ENCODE results near the gene KRT72.

KRT72 gene

GRCh38 chr12:52561880-52562449 lies 39.3 kb downstream of the KRT72 start:
- peaks cover 9% of the 10 kb centered on the region for H3K27me3 Mint-ChIP-seq
- no peaks in the 10 kb centered on the region for H3K36me3 Mint-ChIP-seq
- H3K9me3 Mint-ChIP-seq (ENCODE audit: low read depth) = no peaks in the 10 kb centered on the region
- no peak overlapping the region for H3K27ac Mint-ChIP-seq
- H3K4me3 Mint-ChIP-seq = no peak overlapping the region
- H3K4me1 Mint-ChIP-seq (ENCODE audit: low read depth) = no peaks in the 10 kb centered on the region

GRCh38 chr12:52559979-52560378 lies 41.3 kb downstream of the KRT72 start:
- H3K4me1 Mint-ChIP-seq (ENCODE audit: low read depth) = no peaks in the 10 kb centered on the region
- H3K27ac Mint-ChIP-seq = no peak overlapping the region
- H3K27me3 Mint-ChIP-seq = peaks cover 3% of the 10 kb centered on the region
- no peaks in the 10 kb centered on the region for H3K9me3 Mint-ChIP-seq (ENCODE audit: low read depth)
- no peaks in the 10 kb centered on the region for H3K36me3 Mint-ChIP-seq
- no peak overlapping the region for H3K4me3 Mint-ChIP-seq

DNA sequence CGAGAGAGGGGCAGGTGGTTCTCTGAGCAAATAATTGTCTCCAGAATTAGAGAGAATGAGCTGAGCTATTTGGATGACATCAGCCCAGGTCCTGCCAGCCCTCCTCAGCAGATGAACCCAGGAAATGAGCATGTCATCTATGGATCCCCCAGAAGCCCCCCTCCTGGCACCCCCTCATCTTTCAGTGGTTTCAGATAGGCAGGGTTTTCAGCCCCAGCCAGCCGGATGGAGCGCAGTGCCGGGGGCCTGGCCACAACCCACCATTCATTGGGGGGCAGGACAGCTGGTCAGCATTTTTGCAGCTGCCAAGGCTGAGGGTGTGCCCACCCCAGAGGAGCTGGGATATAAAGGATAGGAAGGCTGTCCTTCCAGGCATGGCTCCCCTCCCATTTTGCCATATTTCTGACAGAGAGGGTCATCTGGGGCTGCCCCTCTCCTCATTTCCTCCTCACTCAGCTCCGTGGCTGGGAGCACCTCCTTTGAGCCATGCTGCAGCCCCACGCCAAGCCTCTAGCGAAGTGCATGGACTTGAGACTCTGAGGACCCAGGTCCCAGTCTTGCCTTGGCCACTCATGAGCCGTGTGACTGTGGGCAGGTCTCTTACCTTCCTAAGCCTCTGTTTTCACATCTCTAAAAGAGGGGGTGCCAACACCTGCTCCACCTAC lies 42.4 kb downstream of the KRT72 start:
- Mint-ChIP-seq H3K4me1 (ENCODE audit: low read depth) (no peaks in the 10 kb centered on the region), H3K36me3 (no peaks in the 10 kb centered on the region), H3K9me3 (ENCODE audit: low read depth) (no peaks in the 10 kb centered on the region), H3K4me3 (no peak overlapping the region), H3K27ac (no peak overlapping the region), H3K27me3 (peaks cover 2% of the 10 kb centered on the region)

DNA sequence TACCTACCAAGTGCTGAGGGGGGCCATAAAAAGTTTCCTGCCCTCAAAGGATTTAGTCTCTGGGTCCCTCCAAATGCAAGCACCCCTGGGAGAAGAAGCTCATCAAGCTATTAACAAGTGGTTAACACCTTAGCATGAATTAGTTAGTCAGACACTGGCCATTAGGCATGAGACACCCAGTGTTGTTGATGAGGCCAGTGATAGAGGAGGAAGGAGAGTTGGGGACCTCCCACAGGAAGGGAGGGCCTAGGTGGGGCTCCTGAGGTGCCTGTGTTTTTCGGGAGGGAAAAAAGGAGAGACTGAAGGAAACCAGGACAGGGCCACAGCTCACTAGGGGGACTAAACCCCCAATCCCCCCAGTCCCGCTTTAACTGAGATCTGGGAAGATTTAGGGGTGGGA lies 43.8 kb downstream of the KRT72 start:
- Mint-ChIP-seq H3K36me3 (no peaks in the 10 kb centered on the region), H3K27me3 (peaks cover 1% of the 10 kb centered on the region), H3K4me3 (no peak overlapping the region), H3K9me3 (ENCODE audit: low read depth) (no peaks in the 10 kb centered on the region), H3K27ac (no peak overlapping the region), H3K4me1 (ENCODE audit: low read depth) (no peaks in the 10 kb centered on the region)

DNA sequence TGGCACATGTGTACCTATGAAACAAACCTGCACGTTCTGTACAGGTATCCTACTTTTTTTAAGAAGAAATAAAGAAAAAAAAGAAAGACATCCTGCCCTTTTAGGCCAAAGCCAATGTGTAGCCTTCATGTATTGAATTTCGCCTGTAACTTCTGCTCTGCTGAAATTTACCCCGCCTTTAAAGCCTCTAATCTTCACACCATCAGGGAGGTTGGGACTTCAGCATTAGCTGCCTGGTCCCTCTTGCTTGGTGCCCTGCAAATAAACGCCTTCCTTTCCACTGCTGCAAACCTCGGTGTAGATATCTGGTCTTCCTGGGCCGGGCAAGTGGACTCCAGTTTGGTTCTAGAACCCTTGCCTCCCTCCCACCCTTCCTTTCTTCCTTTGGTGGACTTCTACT lies 45.7 kb downstream of the KRT72 start:
- Mint-ChIP-seq H3K4me1 (ENCODE audit: low read depth) (no peaks in the 10 kb centered on the region), H3K4me3 (no peak overlapping the region), H3K36me3 (no peaks in the 10 kb centered on the region), H3K9me3 (ENCODE audit: low read depth) (no peaks in the 10 kb centered on the region), H3K27me3 (peaks cover 1% of the 10 kb centered on the region), H3K27ac (no peak overlapping the region)

GRCh38 chr12:52552681-52553195 lies 48.5 kb downstream of the KRT72 start, which contains the start of gene KRT71:
Gene KRT71 (minus strand): TSS chr12:52553145. CDS start chr12:52553077, 68 bp downstream.
- no peaks in the 10 kb centered on the region for H3K36me3 Mint-ChIP-seq
- H3K27ac Mint-ChIP-seq = no peak within 1 kb of the TSS
- no peaks in the 10 kb centered on the region for H3K9me3 Mint-ChIP-seq (ENCODE audit: low read depth)
- H3K27me3 Mint-ChIP-seq = no peaks in the 10 kb centered on the region
- no peak within 1 kb of the TSS for H3K4me3 Mint-ChIP-seq
- no peaks in the 10 kb centered on the region for H3K4me1 Mint-ChIP-seq (ENCODE audit: low read depth)

DNA sequence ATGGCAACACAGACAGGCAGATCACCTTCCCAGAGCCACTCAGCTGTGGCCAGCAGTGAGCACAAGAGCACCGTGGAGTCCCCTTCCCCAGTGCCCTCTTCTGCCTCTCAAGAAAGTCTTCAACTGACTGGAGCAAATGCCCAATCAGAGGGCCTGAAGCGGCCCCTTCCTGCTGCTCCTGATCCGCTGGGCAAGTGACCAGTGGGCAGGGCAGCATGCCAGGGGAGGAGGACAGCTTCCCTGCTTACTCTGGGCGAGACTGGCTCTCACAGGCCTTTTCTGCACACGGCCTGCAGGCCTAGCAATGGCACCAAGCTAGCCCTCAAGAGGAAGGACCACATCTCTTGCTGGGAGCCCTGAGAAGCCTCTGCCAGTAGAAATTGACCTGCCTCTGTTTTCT lies 49.2 kb downstream of the KRT72 start:
- no peaks in the 10 kb centered on the region for H3K27me3 Mint-ChIP-seq
- no peaks in the 10 kb centered on the region for H3K36me3 Mint-ChIP-seq

DNA sequence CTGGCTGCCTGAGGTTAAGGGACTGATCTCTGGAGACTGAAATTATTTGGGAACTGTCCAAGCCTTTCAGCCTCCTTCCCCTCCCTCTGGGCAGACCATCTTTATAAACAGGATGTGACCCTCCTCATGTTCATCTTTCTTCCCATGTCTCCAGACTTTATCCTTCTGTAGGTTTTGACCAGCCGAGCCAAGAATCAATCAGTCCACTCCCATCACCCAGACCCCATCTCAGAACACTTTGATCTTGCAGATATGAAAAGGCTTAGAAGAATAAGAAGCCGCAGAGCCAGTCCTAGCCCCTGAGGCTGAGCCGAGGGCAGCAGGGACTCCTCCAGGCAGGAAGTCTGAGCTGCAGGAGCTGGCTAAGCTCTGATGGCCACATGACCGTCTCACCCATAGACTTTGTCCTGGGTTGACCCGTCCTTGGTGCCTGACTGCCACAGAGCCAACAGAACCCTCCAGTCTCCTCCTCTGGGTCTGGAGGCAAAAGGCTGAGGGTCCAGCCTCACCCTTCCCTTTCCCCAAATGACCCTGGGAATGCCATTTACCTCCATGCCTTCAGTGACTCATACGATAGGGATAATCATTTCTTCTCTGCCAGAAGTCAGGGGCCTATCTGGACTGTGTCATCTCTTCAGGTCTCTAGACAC lies 49.9 kb downstream of the KRT72 start:
- Mint-ChIP-seq H3K27ac (no peak overlapping the region), H3K9me3 (ENCODE audit: low read depth) (no peaks in the 10 kb centered on the region), H3K4me1 (ENCODE audit: low read depth) (no peaks in the 10 kb centered on the region), H3K27me3 (no peaks in the 10 kb centered on the region), H3K36me3 (no peaks in the 10 kb centered on the region), H3K4me3 (no peak overlapping the region)

More for the DNA sequence above, 49.2 kb downstream of the KRT72 start:
- Mint-ChIP-seq H3K4me1 (ENCODE audit: low read depth) (no peaks in the 10 kb centered on the region), H3K4me3 (no peak overlapping the region), H3K9me3 (ENCODE audit: low read depth) (no peaks in the 10 kb centered on the region), H3K27ac (no peak overlapping the region)

DNA sequence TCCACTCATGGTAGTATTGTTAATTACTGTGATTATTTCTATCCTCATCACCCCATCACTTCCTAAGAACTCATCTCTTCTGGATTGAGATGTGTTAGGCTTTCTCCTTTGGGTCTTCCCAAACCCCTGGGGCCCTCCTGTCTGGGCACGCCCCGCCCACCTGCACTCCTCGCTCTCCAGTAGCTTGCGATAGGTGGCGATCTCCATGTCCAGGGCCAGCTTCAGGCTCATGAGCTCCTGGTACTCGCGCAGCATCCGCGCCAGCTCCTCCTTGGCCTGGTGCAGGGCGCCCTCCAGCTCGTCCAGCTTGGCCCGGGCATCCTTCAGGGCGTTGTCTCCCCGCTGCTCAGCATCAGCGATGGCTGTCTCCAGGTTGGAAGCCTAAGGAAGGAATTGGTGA lies 55.1 kb downstream of the KRT72 start:
- Mint-ChIP-seq H3K4me3 (no peak overlapping the region), H3K4me1 (ENCODE audit: low read depth) (no peaks in the 10 kb centered on the region), H3K36me3 (no peaks in the 10 kb centered on the region), H3K9me3 (ENCODE audit: low read depth) (no peaks in the 10 kb centered on the region), H3K27me3 (no peaks in the 10 kb centered on the region), H3K27ac (no peak overlapping the region)

- H3K36me3 Mint-ChIP-seq = no peaks in the 10 kb centered on the region
- H3K27me3 Mint-ChIP-seq = no peaks in the 10 kb centered on the region
- H3K27ac Mint-ChIP-seq = no peak overlapping the region
- H3K4me3 Mint-ChIP-seq = no peak overlapping the region
- H3K4me1 Mint-ChIP-seq (ENCODE audit: low read depth) = no peaks in the 10 kb centered on the region
- no peaks in the 10 kb centered on the region for H3K9me3 Mint-ChIP-seq (ENCODE audit: low read depth)
These were observed 57.0 kb downstream of the KRT72 start for GRCh38 chr12:52543985-52544883.

GRCh38 chr12:52542785-52543318 lies 58.4 kb downstream of the KRT72 start:
- H3K4me1 Mint-ChIP-seq (ENCODE audit: low read depth) = no peaks in the 10 kb centered on the region
- no peak overlapping the region for H3K27ac Mint-ChIP-seq
- H3K9me3 Mint-ChIP-seq (ENCODE audit: low read depth) = no peaks in the 10 kb centered on the region
- no peaks in the 10 kb centered on the region for H3K36me3 Mint-ChIP-seq
- no peaks in the 10 kb centered on the region for H3K27me3 Mint-ChIP-seq
- H3K4me3 Mint-ChIP-seq = no peak overlapping the region

DNA sequence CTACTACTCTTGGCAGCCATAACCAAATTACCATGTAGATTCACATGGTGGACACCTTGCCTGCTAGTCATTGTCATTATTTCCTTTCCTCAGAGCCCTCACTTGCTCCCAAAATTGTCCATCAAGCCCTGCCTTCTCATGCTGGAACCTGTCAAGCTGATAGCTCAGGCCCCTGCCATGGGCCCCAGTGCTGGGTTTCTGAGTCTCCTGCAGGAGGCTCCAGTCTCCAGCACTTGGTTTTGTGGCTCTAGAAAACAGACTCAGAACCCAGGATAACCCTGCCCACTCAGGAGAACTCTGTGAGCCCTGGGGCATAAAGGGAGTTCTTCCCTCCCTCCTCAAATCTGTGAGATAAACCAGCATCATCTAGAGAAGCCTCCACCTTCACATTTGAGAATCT lies 59.1 kb downstream of the KRT72 start:
- H3K27me3 Mint-ChIP-seq = no peaks in the 10 kb centered on the region

GRCh38 chr12:52541709-52542108 lies 59.6 kb downstream of the KRT72 start:
- Mint-ChIP-seq H3K4me3 (no peak overlapping the region), H3K36me3 (no peaks in the 10 kb centered on the region), H3K27me3 (no peaks in the 10 kb centered on the region), H3K9me3 (ENCODE audit: low read depth) (no peaks in the 10 kb centered on the region), H3K27ac (no peak overlapping the region), H3K4me1 (ENCODE audit: low read depth) (no peaks in the 10 kb centered on the region)

More for the DNA sequence above, 59.1 kb downstream of the KRT72 start:
- H3K9me3 Mint-ChIP-seq (ENCODE audit: low read depth) = no peaks in the 10 kb centered on the region
- H3K27ac Mint-ChIP-seq = no peak overlapping the region
- H3K36me3 Mint-ChIP-seq = no peaks in the 10 kb centered on the region
- H3K4me3 Mint-ChIP-seq = no peak overlapping the region
- no peaks in the 10 kb centered on the region for H3K4me1 Mint-ChIP-seq (ENCODE audit: low read depth)

- Mint-ChIP-seq H3K36me3 (no peaks in the 10 kb centered on the region), H3K4me3 (no peak overlapping the region), H3K27ac (no peak overlapping the region)
These were observed 60.7 kb downstream of the KRT72 start for GRCh38 chr12:52540531-52540930.

More at GRCh38 chr12:52540531-52540930, 60.7 kb downstream of the KRT72 start:
- no peaks in the 10 kb centered on the region for H3K27me3 Mint-ChIP-seq
- H3K4me1 Mint-ChIP-seq (ENCODE audit: low read depth) = no peaks in the 10 kb centered on the region
- H3K9me3 Mint-ChIP-seq (ENCODE audit: low read depth) = no peaks in the 10 kb centered on the region

Measured in activated naive CD8-positive, alpha-beta T cell (primary cell).